ENCODE results near the gene PFKP. TPM values are rescaled to one million over a fixed set of nuclear protein-coding genes. Genes with fewer than 3 reads are reported as not detected.

Gene PFKP
- total RNA-seq, 2 experiments from 2014 or later: 217 to 219 TPM

GRCh38 chr10:3081383-3081981 lies 14.1 kb downstream of the PFKP start:
- no peaks in the 10 kb centered on the region for H3K27me3 Mint-ChIP-seq
- ChIA-PET CTCF (interaction anchor here (0.6 to 1.3 kb wide), 2 partner anchors 9 to 878 kb away, joined by 3 read pairs; no protein-coding TSS in a partner anchor), POLR2A (interaction anchor here (0.6 to 1.3 kb wide), 3 partner anchors 11 to 22 kb away, joined by 3 read pairs; no protein-coding TSS in a partner anchor)
- no peak overlapping the region for H3K27ac Mint-ChIP-seq
- TF ChIP-seq CTCF (IDR thresholded peaks at IDR 0.05): no peak
- DNase-seq (no peak), ATAC-seq (no peak)
- peaks cover 27% of the 10 kb centered on the region for H3K4me1 Mint-ChIP-seq (ENCODE audit: low read depth)
- H3K9me3 Mint-ChIP-seq: no peaks in the 10 kb centered on the region
- H3K36me3 Mint-ChIP-seq (ENCODE audit: low read depth): peaks cover 56% of the 10 kb centered on the region
- intact Hi-C loops (cut with micrococcal nuclease): no loop called here
- H3K4me3 Mint-ChIP-seq: no peak overlapping the region

DNA sequence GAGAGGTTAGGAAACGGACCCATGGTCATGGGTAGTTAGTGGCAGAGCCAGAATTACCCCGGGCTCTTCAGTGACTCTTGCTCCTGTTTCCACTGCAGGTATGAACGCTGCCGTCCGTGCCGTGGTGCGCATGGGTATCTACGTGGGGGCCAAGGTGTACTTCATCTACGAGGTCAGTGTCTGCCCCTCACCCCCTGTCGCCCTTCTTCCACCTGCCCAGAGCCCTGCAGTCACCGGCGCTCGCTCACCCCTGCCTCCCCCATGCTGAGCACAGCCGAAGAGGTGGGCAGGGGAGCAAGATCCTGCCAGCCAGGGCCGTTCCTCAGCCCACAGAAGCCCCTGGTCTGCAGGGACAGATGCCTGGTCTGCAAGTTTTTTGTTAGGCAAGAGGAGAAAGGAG lies 14.9 kb downstream of the PFKP start:
- no peak for TF ChIP-seq CTCF (IDR thresholded peaks at IDR 0.05)
- ChIA-PET CTCF (no interaction called here), POLR2A (no interaction called here)
- H3K4me3 Mint-ChIP-seq: no peak overlapping the region
- peaks cover 26% of the 10 kb centered on the region for H3K4me1 Mint-ChIP-seq (ENCODE audit: low read depth)
- ATAC-seq (no peak), DNase-seq (no peak)
- no peak overlapping the region for H3K27ac Mint-ChIP-seq
- H3K9me3 Mint-ChIP-seq: no peaks in the 10 kb centered on the region
- peaks cover 57% of the 10 kb centered on the region for H3K36me3 Mint-ChIP-seq (ENCODE audit: low read depth)
- intact Hi-C loops (cut with micrococcal nuclease): no loop called here
- no peaks in the 10 kb centered on the region for H3K27me3 Mint-ChIP-seq

DNA sequence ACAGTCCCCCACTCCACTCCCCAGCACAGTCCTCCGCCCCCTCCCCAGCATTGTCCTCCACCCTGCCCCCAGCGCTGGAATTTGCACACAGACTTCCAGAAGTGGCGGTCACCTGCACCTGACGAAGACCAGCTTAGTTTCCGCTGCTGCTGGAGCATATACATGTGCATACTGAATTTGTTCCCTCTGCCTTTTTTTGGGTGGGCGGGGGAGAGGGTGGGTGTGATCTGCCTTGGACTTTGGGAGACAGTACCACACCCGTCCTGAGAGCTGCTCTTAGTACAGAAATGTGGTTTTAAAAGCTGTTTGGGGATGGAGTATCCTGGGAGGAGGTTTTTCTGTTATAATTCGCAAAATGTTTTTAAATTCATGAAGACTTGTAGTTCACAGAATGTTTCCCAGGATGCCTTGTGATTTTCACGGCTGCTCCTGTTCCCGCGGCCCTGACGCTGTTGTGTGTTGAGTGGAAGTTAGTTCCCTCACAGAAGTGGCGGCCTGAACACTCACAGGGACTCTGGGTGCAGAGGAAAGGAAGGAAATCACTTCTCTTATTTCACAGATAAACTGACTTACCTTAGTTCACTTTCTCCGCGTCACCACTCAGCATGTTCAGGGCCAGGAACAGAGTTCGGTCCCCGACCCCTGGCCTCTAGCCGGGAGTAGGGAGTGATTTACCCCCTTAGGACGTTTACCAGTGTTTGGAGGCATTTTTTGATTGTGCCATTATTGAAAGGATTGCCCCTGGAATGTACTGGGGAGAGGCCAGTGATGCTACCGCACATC lies 18.6 kb downstream of the PFKP start:
- ChIA-PET CTCF (no interaction called here), POLR2A (no interaction called here)
- intact Hi-C loops (cut with micrococcal nuclease): no loop called here
- DNase-seq (no peak), ATAC-seq (no peak)
- peaks cover 64% of the 10 kb centered on the region for H3K36me3 Mint-ChIP-seq (ENCODE audit: low read depth)
- H3K9me3 Mint-ChIP-seq: no peaks in the 10 kb centered on the region
- H3K4me1 Mint-ChIP-seq (ENCODE audit: low read depth): peaks cover 36% of the 10 kb centered on the region
- TF ChIP-seq CTCF (IDR thresholded peaks at IDR 0.05): no peak
- H3K27ac Mint-ChIP-seq: no peak overlapping the region
- no peak overlapping the region for H3K4me3 Mint-ChIP-seq
- no peaks in the 10 kb centered on the region for H3K27me3 Mint-ChIP-seq

DNA sequence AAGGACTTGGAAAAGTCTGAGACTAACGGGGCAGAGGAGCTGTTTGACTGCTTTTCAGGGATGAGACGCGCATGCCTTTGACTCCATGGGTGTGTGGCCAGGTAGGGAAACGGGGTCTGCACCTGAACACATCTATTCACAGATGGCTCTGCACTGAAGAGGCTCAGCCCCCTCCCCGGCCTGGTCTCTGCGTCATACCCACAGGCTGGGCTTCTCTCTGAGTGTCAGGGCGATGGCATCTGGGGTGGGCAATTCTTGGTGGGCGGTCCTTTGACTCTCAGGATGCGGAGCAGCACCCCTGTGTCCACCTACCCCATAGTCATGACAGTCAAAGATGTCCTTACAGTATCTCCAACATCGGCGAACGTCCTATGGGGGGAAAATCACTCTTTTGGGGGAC lies 23.0 kb downstream of the PFKP start:
- Mint-ChIP-seq H3K27me3 (no peaks in the 10 kb centered on the region), H3K4me3 (no peak overlapping the region), H3K27ac (no peak overlapping the region), H3K4me1 (ENCODE audit: low read depth) (peaks cover 67% of the 10 kb centered on the region), H3K36me3 (ENCODE audit: low read depth) (peaks cover 75% of the 10 kb centered on the region), H3K9me3 (no peaks in the 10 kb centered on the region)
- intact Hi-C loops (cut with micrococcal nuclease): no loop called here
- ATAC-seq (no peak), DNase-seq (no peak)
- ChIA-PET POLR2A (interaction anchor here (0.9 to 3.6 kb wide), 6 partner anchors 12 to 73 kb away, joined by 3 to 35 read pairs (median 4); partner anchors contain the start of gene PFKP), CTCF (interaction anchor here (1.0 to 1.5 kb wide), 4 partner anchors 9 to 20 kb away, joined by 3 to 4 read pairs (median 4); no protein-coding TSS in a partner anchor)
- TF ChIP-seq CTCF (IDR thresholded peaks at IDR 0.05): no peak

All from activated CD8-positive, alpha-beta T cell treated with anti-CD3 and anti-CD28 coated beads for 36 hours (primary cell).